Prostate gland (tissue), 2 donors: ENCODE data around the gene ELMO1. TPM values are rescaled to one million over a fixed set of nuclear protein-coding genes. Genes with fewer than 3 reads are reported as not detected.

Experiments used
- DNase-seq: peaks from one replicate; pipeline ENCODE4 v3.0.0-alpha.2; 2019; ENCODE audit warnings: low spot score
- H3K27ac ChIP-seq, 2 donors: fragments of 200-600 bp; sonication (generic); 2 replicates each; pipeline ENCODE4 v1.5.1; 2017 to 2019
- H3K27me3 ChIP-seq: fragments of 200-600 bp; sonication (generic); replicated peaks from 2 replicates; pipeline ENCODE4 v1.5.1; 2019; ENCODE audit not compliant: insufficient read depth
- H3K36me3 ChIP-seq, 2 donors: fragments of 200-600 bp; sonication (generic); 1 replicate in 1 of 2; 2 replicates in 1 of 2; pipeline versions ENCODE4 v1.5.1 to v1.8.1; 2017 to 2019
- H3K4me1 ChIP-seq: fragments of 200-600 bp; sonication (generic); replicated peaks from 2 replicates; pipeline ENCODE4 v1.5.1; 2019
- H3K4me3 ChIP-seq, 2 donors: fragments of 200-600 bp; sonication (generic); 2 replicates each; pipeline ENCODE4 v1.5.1; 2017 to 2019
- H3K9me3 ChIP-seq: fragments of 200-600 bp; sonication (generic); 2 replicates; pipeline ENCODE4 v1.5.1; 2017
- CTCF ChIP-seq, 4 experiments: fragments of 200-600 bp in 2 of 4; fragments of 450-650 bp in 2 of 4; sonication (generic) in 2 of 4; IDR thresholded peaks; 1 replicate in 3 of 4; 2 replicates in 1 of 4; pipeline ENCODE4 v1.5.1; 2016 to 2019; ENCODE audit warnings: antibody characterized with exemption in 4 of 4, mild to moderate bottlenecking in 2 of 4, moderate library complexity in 2 of 4
- POLR2A ChIP-seq: fragments of 450-650 bp; IDR thresholded peaks from one replicate; pipeline ENCODE4 v1.6.1; 2016; ENCODE audit warnings: antibody characterized with exemption, mild to moderate bottlenecking
- POLR2AphosphoS5 ChIP-seq: sonication (generic); formaldehyde crosslinking; IDR thresholded peaks from one replicate; pipeline ENCODE4 v1.6.1; 2017; ENCODE audit warnings: antibody characterized with exemption
- WGBS: methylation state at CpG from one replicate; pipeline ENCODE4 v1.1.5; 2018; 5-methylcytosine and 5-hydroxymethylcytosine counted together
- intact Hi-C: fragments of 100-400 bp; cut with DNase I; formaldehyde crosslinking; loops from one replicate; pipeline ENCODE4 v1.14.2; 2022
- total RNA-seq, 2 donors: library from RNA; depleted of rRNA; stranded (reverse); fragments of >200 nt; gene quantifications; one replicate each; pipeline ENCODE4 v1.1.0, GENCODE V29; 2016

Gene ELMO1
- total RNA-seq, 2 donors from 2014 or later: 6.7 to 19.3 TPM

GRCh38 chr7:36884910-36885309 is 563.8 kb downstream of the ELMO1 start:
- WGBS: 91% methylated on average over 5 of the region's 5 CpGs
- TF ChIP-seq POLR2A (no peak), POLR2AphosphoS5 (no peak), CTCF (IDR thresholded peaks at IDR 0.05) (no peak)
- H3K36me3 ChIP-seq: no peaks in the 10 kb centered on the region
- DNase-seq: no peak
- H3K9me3 ChIP-seq: no peaks in the 10 kb centered on the region
- H3K4me3 ChIP-seq: no peak overlapping the region
- intact Hi-C loops: no loop called here
- H3K27me3 ChIP-seq: no peaks in the 10 kb centered on the region
- H3K4me1 ChIP-seq: no peaks in the 10 kb centered on the region
- H3K27ac ChIP-seq: no peak overlapping the region

GRCh38 chr7:36884351-36884750 is 564.3 kb downstream of the ELMO1 start:
- TF ChIP-seq POLR2A: no peak
- no peak for TF ChIP-seq CTCF (IDR thresholded peaks at IDR 0.05)
- TF ChIP-seq POLR2AphosphoS5: no peak
- Histone ChIP-seq H3K36me3 (no peaks in the 10 kb centered on the region), H3K4me3 (no peak overlapping the region), H3K27me3 (no peaks in the 10 kb centered on the region), H3K4me1 (no peaks in the 10 kb centered on the region), H3K9me3 (no peaks in the 10 kb centered on the region), H3K27ac (no peak overlapping the region)
- WGBS: 52% methylated on average over 5 of the region's 5 CpGs
- no peak for DNase-seq
- intact Hi-C loops: no loop called here

GRCh38 chr7:36881233-36881874 is 567.3 kb downstream of the ELMO1 start:
- Histone ChIP-seq H3K4me3 (no peak overlapping the region), H3K9me3 (no peaks in the 10 kb centered on the region), H3K4me1 (no peaks in the 10 kb centered on the region), H3K27ac (no peak overlapping the region), H3K27me3 (no peaks in the 10 kb centered on the region), H3K36me3 (no peaks in the 10 kb centered on the region)
- WGBS: 54% methylated on average over 11 of the region's 11 CpGs
- no peak for DNase-seq
- TF ChIP-seq POLR2AphosphoS5: no peak
- no peak for TF ChIP-seq CTCF (IDR thresholded peaks at IDR 0.05)
- TF ChIP-seq POLR2A: no peak
- intact Hi-C loops: no loop called here

GRCh38 chr7:36880108-36880507 is 568.6 kb downstream of the ELMO1 start:
- no peak for TF ChIP-seq POLR2A
- TF ChIP-seq POLR2AphosphoS5: no peak
- no peak for TF ChIP-seq CTCF (IDR thresholded peaks at IDR 0.05)
- Histone ChIP-seq H3K36me3 (no peaks in the 10 kb centered on the region), H3K27me3 (no peaks in the 10 kb centered on the region), H3K9me3 (no peaks in the 10 kb centered on the region), H3K4me3 (no peak overlapping the region), H3K27ac (no peak overlapping the region), H3K4me1 (no peaks in the 10 kb centered on the region)
- intact Hi-C loops: no loop called here
- no peak for DNase-seq
- WGBS: 94% methylated on average over 3 of the region's 3 CpGs

GRCh38 chr7:36879021-36879420 is 569.6 kb downstream of the ELMO1 start:
- no peak overlapping the region for H3K4me3 ChIP-seq
- no peaks in the 10 kb centered on the region for H3K9me3 ChIP-seq
- H3K27ac ChIP-seq: no peak overlapping the region
- H3K4me1 ChIP-seq: no peaks in the 10 kb centered on the region
- intact Hi-C loops: no loop called here
- DNase-seq: no peak
- no peak for TF ChIP-seq CTCF (IDR thresholded peaks at IDR 0.05)
- TF ChIP-seq POLR2A: no peak
- no peak for TF ChIP-seq POLR2AphosphoS5
- no peaks in the 10 kb centered on the region for H3K27me3 ChIP-seq
- H3K36me3 ChIP-seq: no peaks in the 10 kb centered on the region
- 71% methylated on average over 4 of the region's 4 CpGs for WGBS
